Epithelial cell of esophagus (primary cell): ENCODE data around the gene APPBP2.
"Not testable (repeated sequence)": the region's sequence is repeated elsewhere in the genome, so short reads cannot be mapped to it uniquely, and the experiment has no call there.

Experiments used
- DNase-seq: peaks from one replicate; pipeline ENCODE4 v3.0.0; 2010; ENCODE audit warnings: low read depth
- H3K4me3 ChIP-seq: 2 replicates; pipeline ENCODE4 v1.5.1; 2011; ENCODE audit warnings: mild to moderate bottlenecking, low read length, control low read depth
- CTCF ChIP-seq: IDR thresholded peaks from 2 replicates; pipeline ENCODE4 v1.5.1; 2011; ENCODE audit warnings: low read depth, mild to moderate bottlenecking, low read length, control low read depth, inconsistent platforms; ENCODE audit not compliant: insufficient read depth; ENCODE audit errors: missing control alignments

The APPBP2 gene

GRCh38 chr17:60425626-60426025 is 100.4 kb downstream of the APPBP2 start:
- DNase-seq: no peak
- TF ChIP-seq CTCF: no peak
- no peak overlapping the region for H3K4me3 ChIP-seq

- no peak overlapping the region for H3K4me3 ChIP-seq
- no peak for TF ChIP-seq CTCF
- DNase-seq: peak; percentile 30
Observed at GRCh38 chr17:60423865-60424264, 102.2 kb downstream of the APPBP2 start.

GRCh38 chr17:60422162-60422665 is 103.8 kb downstream of the APPBP2 start, which contains the start of gene CHCT1:
Gene CHCT1, plus strand, starts transcription at chr17:60422489. Its CDS starts 104 bp downstream, at chr17:60422593.
- TF ChIP-seq CTCF: no peak
- no peak for DNase-seq
- peak within 1 kb of the TSS; percentile 41 for H3K4me3 ChIP-seq

GRCh38 chr17:60421273-60422161 is 104.5 kb downstream of the APPBP2 start:
- peak overlapping the region; percentile 41 for H3K4me3 ChIP-seq
- peak; percentile 80 for TF ChIP-seq CTCF
- peak; percentile 50 for DNase-seq

GRCh38 chr17:60419875-60420274 is 106.2 kb downstream of the APPBP2 start:
- H3K4me3 ChIP-seq, DNase-seq: not testable (repeated sequence)

GRCh38 chr17:60419003-60419402 is 107.0 kb downstream of the APPBP2 start:
- DNase-seq, H3K4me3 ChIP-seq: not testable (repeated sequence)

- TF ChIP-seq CTCF: no peak
- H3K4me3 ChIP-seq: no peak overlapping the region
- DNase-seq: no peak
Observed at GRCh38 chr17:60416368-60416925, 109.6 kb downstream of the APPBP2 start.
